Adrenal gland (tissue), 5 donors: Measurements from ENCODE around the gene SFTA2.

Source experiments
- CTCF ChIP-seq, 6 experiments: fragments of 450-650 bp in 4 of 6; fragments of 200-600 bp in 2 of 6; sonication (generic) in 1 of 6; IDR thresholded peaks; 1 replicate in 5 of 6; 2 replicates in 1 of 6; pipeline versions ENCODE4 v1.5.1 to v1.8.0; 2016 to 2021; ENCODE audit warnings: antibody characterized with exemption in 6 of 6, mild to moderate bottlenecking in 2 of 6, moderate library complexity in 1 of 6
- POLR2A ChIP-seq, 2 donors: fragments of 450-650 bp; IDR thresholded peaks; one replicate each; pipeline ENCODE4 v1.6.1; 2017; ENCODE audit warnings: antibody characterized with exemption in 2 of 2, mild to moderate bottlenecking in 2 of 2, moderate library complexity in 1 of 2
- donor health status: DM: no; HTN: no; CAD: no.

GRCh38 chr6:30945281-30945680 lies 13.3 kb upstream of the SFTA2 start:
- TF ChIP-seq CTCF (IDR thresholded peaks at IDR 0.05), result no peak
- TF ChIP-seq POLR2A (IDR thresholded peaks at IDR 0.05), result no peak
